ENCODE results near the gene TMEM61. TPM values are rescaled to one million over a fixed set of nuclear protein-coding genes. Genes with fewer than 3 reads are reported as not detected.

TMEM61 gene
- total and polyA plus RNA-seq, 2 donors: 0.66 to 1.3 TPM

DNA sequence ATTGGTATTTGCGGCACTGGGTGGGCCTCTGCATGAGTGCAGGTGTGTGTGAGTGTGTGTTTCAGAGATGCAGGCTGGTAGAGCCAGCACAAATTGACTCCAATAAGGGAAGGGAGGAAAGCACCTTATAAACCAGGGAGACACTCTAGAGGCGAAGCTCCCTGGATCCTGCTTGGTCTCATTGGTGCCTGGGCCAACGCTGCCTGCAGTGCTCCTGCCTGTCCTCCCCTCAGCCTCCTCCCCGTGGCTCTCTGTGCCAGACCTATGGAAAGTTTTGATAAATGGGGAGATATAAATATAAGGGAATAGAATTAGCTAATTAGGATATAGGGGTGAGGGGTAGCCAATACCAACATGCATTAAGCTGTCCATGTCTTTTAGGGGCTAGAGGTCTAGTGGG lies 20.9 kb downstream of the TMEM61 start:
- Histone ChIP-seq H3K4me3 (ENCODE audit: low read length in 2 of 2) (no peak overlapping the region), H3K27ac (ENCODE audit: low read depth in 1 of 2, low read length in 1 of 2) (no peak overlapping the region), H3K4me1 (ENCODE audit: control insufficient read depth in 2 of 2, insufficient read depth in 2 of 2, low read length in 2 of 2) (no peaks in the 10 kb centered on the region), H3K27me3 (ENCODE audit: control insufficient read depth in 2 of 2, insufficient read depth in 1 of 2, low read length in 1 of 2) (peaks cover 20 to 44% of the 10 kb centered on the region in 2 donors), H3K36me3 (ENCODE audit: control insufficient read depth in 2 of 2, insufficient read depth in 2 of 2, low read length in 1 of 2) (no peaks in the 10 kb centered on the region), H3K9me3 (ENCODE audit: control insufficient read depth in 2 of 2, insufficient read depth in 1 of 2, low read length in 1 of 2) (no peaks in the 10 kb centered on the region)
- no peak for DNase-seq (ENCODE audit: low read depth in 6 of 9, low spot score in 9 of 9)
- WGBS: 94% methylated on average over 4 of the region's 4 CpGs

- Histone ChIP-seq H3K27ac (ENCODE audit: low read depth in 1 of 2, low read length in 1 of 2) (no peak overlapping the region), H3K9me3 (ENCODE audit: control insufficient read depth in 2 of 2, insufficient read depth in 1 of 2, low read length in 1 of 2) (no peaks in the 10 kb centered on the region), H3K27me3 (ENCODE audit: control insufficient read depth in 2 of 2, insufficient read depth in 1 of 2, low read length in 1 of 2) (peaks cover 9 to 31% of the 10 kb centered on the region in 2 donors), H3K4me3 (ENCODE audit: low read length in 2 of 2) (no peak overlapping the region), H3K36me3 (ENCODE audit: control insufficient read depth in 2 of 2, insufficient read depth in 2 of 2, low read length in 1 of 2) (no peaks in the 10 kb centered on the region), H3K4me1 (ENCODE audit: control insufficient read depth in 2 of 2, insufficient read depth in 2 of 2, low read length in 2 of 2) (no peaks in the 10 kb centered on the region)
- no peak for DNase-seq (ENCODE audit: low read depth in 6 of 9, low spot score in 9 of 9)
- 52% methylated on average over 2 of the region's 2 CpGs for WGBS
Measured at GRCh38 chr1:55002686-55003085, 22.3 kb downstream of the TMEM61 start.

- Histone ChIP-seq H3K27ac (ENCODE audit: low read depth in 1 of 2, low read length in 1 of 2) (no peak overlapping the region), H3K27me3 (ENCODE audit: control insufficient read depth in 2 of 2, insufficient read depth in 1 of 2, low read length in 1 of 2) (peaks cover 0 to 6% of the 10 kb centered on the region in 2 donors), H3K9me3 (ENCODE audit: control insufficient read depth in 2 of 2, insufficient read depth in 1 of 2, low read length in 1 of 2) (no peaks in the 10 kb centered on the region), H3K36me3 (ENCODE audit: control insufficient read depth in 2 of 2, insufficient read depth in 2 of 2, low read length in 1 of 2) (no peaks in the 10 kb centered on the region), H3K4me1 (ENCODE audit: control insufficient read depth in 2 of 2, insufficient read depth in 2 of 2, low read length in 2 of 2) (no peaks in the 10 kb centered on the region), H3K4me3 (ENCODE audit: low read length in 2 of 2) (no peak overlapping the region)
- DNase-seq (ENCODE audit: low read depth in 6 of 9, low spot score in 9 of 9): no peak
- 95% methylated on average over 10 of the region's 10 CpGs for WGBS
Measured at GRCh38 chr1:55005351-55006140, 25.1 kb downstream of the TMEM61 start.

- H3K27ac ChIP-seq (ENCODE audit: low read depth in 1 of 2, low read length in 1 of 2): no peak overlapping the region
- H3K36me3 ChIP-seq (ENCODE audit: control insufficient read depth in 2 of 2, insufficient read depth in 2 of 2, low read length in 1 of 2): no peaks in the 10 kb centered on the region
- no peaks in the 10 kb centered on the region for H3K9me3 ChIP-seq (ENCODE audit: control insufficient read depth in 2 of 2, insufficient read depth in 1 of 2, low read length in 1 of 2)
- DNase-seq (ENCODE audit: low read depth in 6 of 9, low spot score in 9 of 9): no peak
- no peaks in the 10 kb centered on the region for H3K27me3 ChIP-seq (ENCODE audit: control insufficient read depth in 2 of 2, insufficient read depth in 1 of 2, low read length in 1 of 2)
- H3K4me1 ChIP-seq (ENCODE audit: control insufficient read depth in 2 of 2, insufficient read depth in 2 of 2, low read length in 2 of 2): no peaks in the 10 kb centered on the region
- no peak overlapping the region for H3K4me3 ChIP-seq (ENCODE audit: low read length in 2 of 2)
- WGBS: 97% methylated on average over 12 of the region's 12 CpGs
Measured at GRCh38 chr1:55006931-55007330, 26.5 kb downstream of the TMEM61 start.

DNA sequence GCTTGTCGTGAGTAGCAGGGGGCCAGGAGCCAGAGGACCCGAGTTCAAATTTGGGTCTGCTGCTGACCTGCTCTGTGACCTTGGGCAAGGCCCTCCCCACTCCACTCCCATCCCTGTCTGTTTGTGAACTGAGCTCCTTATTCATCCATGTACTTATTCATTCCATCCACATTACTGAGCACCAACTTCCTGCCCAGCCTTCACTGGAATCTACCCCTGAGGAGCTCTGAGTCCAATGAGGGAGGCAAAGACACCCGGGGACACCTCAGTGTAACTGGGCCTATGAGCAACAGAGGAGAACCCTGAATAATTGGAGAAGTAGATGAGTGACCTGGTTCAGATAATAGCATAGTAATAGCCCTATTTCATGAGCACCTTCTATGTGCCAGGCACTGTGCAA lies 27.2 kb downstream of the TMEM61 start:
- no peak overlapping the region for H3K27ac ChIP-seq (ENCODE audit: low read depth in 1 of 2, low read length in 1 of 2)
- H3K9me3 ChIP-seq (ENCODE audit: control insufficient read depth in 2 of 2, insufficient read depth in 1 of 2, low read length in 1 of 2): no peaks in the 10 kb centered on the region
- 93% methylated on average over 3 of the region's 3 CpGs for WGBS
- DNase-seq (ENCODE audit: low read depth in 6 of 9, low spot score in 9 of 9): no peak
- H3K4me1 ChIP-seq (ENCODE audit: control insufficient read depth in 2 of 2, insufficient read depth in 2 of 2, low read length in 2 of 2): no peaks in the 10 kb centered on the region
- H3K36me3 ChIP-seq (ENCODE audit: control insufficient read depth in 2 of 2, insufficient read depth in 2 of 2, low read length in 1 of 2): no peaks in the 10 kb centered on the region
- H3K4me3 ChIP-seq (ENCODE audit: low read length in 2 of 2): no peak overlapping the region
- H3K27me3 ChIP-seq (ENCODE audit: control insufficient read depth in 2 of 2, insufficient read depth in 1 of 2, low read length in 1 of 2): no peaks in the 10 kb centered on the region

GRCh38 chr1:55010194-55010886 lies 29.9 kb downstream of the TMEM61 start:
- DNase-seq (ENCODE audit: low read depth in 6 of 9, low spot score in 9 of 9): no peak
- Histone ChIP-seq H3K4me1 (ENCODE audit: control insufficient read depth in 2 of 2, insufficient read depth in 2 of 2, low read length in 2 of 2) (no peaks in the 10 kb centered on the region), H3K4me3 (ENCODE audit: low read length in 2 of 2) (no peak overlapping the region), H3K27me3 (ENCODE audit: control insufficient read depth in 2 of 2, insufficient read depth in 1 of 2, low read length in 1 of 2) (no peaks in the 10 kb centered on the region), H3K9me3 (ENCODE audit: control insufficient read depth in 2 of 2, insufficient read depth in 1 of 2, low read length in 1 of 2) (no peaks in the 10 kb centered on the region), H3K27ac (ENCODE audit: low read depth in 1 of 2, low read length in 1 of 2) (no peak overlapping the region), H3K36me3 (ENCODE audit: control insufficient read depth in 2 of 2, insufficient read depth in 2 of 2, low read length in 1 of 2) (no peaks in the 10 kb centered on the region)
- 95% methylated on average over 9 of the region's 9 CpGs for WGBS

GRCh38 chr1:55010887-55011217 lies 30.4 kb downstream of the TMEM61 start:
- WGBS: 89% methylated on average over 7 of the region's 7 CpGs
- Histone ChIP-seq H3K36me3 (ENCODE audit: control insufficient read depth in 2 of 2, insufficient read depth in 2 of 2, low read length in 1 of 2) (no peaks in the 10 kb centered on the region), H3K4me1 (ENCODE audit: control insufficient read depth in 2 of 2, insufficient read depth in 2 of 2, low read length in 2 of 2) (no peaks in the 10 kb centered on the region), H3K4me3 (ENCODE audit: low read length in 2 of 2) (no peak overlapping the region), H3K27ac (ENCODE audit: low read depth in 1 of 2, low read length in 1 of 2) (no peak overlapping the region), H3K9me3 (ENCODE audit: control insufficient read depth in 2 of 2, insufficient read depth in 1 of 2, low read length in 1 of 2) (no peaks in the 10 kb centered on the region), H3K27me3 (ENCODE audit: control insufficient read depth in 2 of 2, insufficient read depth in 1 of 2, low read length in 1 of 2) (peaks cover 0 to 3% of the 10 kb centered on the region in 2 donors)
- DNase-seq (ENCODE audit: low read depth in 6 of 9, low spot score in 9 of 9): no peak

GRCh38 chr1:55012661-55013060 lies 32.2 kb downstream of the TMEM61 start:
- no peak for DNase-seq (ENCODE audit: low read depth in 6 of 9, low spot score in 9 of 9)
- 90% methylated on average over 1 of the region's 1 CpG for WGBS
- H3K27me3 ChIP-seq (ENCODE audit: control insufficient read depth in 2 of 2, insufficient read depth in 1 of 2, low read length in 1 of 2): peaks cover 0 to 4% of the 10 kb centered on the region in 2 donors
- no peak overlapping the region for H3K27ac ChIP-seq (ENCODE audit: low read depth in 1 of 2, low read length in 1 of 2)
- no peaks in the 10 kb centered on the region for H3K4me1 ChIP-seq (ENCODE audit: control insufficient read depth in 2 of 2, insufficient read depth in 2 of 2, low read length in 2 of 2)
- no peaks in the 10 kb centered on the region for H3K9me3 ChIP-seq (ENCODE audit: control insufficient read depth in 2 of 2, insufficient read depth in 1 of 2, low read length in 1 of 2)
- H3K4me3 ChIP-seq (ENCODE audit: low read length in 2 of 2): no peak overlapping the region
- no peaks in the 10 kb centered on the region for H3K36me3 ChIP-seq (ENCODE audit: control insufficient read depth in 2 of 2, insufficient read depth in 2 of 2, low read length in 1 of 2)

DNA sequence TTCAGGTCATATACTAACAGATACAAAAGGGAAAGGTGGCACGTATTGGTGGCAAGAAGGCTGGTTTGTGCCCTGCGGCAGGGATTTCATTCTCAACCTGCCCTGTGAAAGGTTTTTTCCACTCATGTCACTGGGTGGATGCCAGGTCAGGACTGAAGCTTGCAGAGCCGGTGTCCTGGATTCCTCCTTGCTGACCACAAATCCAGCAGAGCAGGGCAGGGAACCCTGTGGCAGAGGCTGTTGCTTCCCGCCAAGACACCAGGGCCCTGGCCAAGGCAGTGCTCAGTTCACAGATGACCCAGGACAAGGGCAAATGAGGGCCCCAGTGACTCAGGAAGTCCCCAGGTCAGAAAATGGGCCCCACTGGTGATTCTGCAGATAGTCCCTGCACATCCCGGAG lies 34.7 kb downstream of the TMEM61 start:
- H3K27me3 ChIP-seq (ENCODE audit: control insufficient read depth in 2 of 2, insufficient read depth in 1 of 2, low read length in 1 of 2): peaks cover 0 to 9% of the 10 kb centered on the region in 2 donors
- no peaks in the 10 kb centered on the region for H3K4me1 ChIP-seq (ENCODE audit: control insufficient read depth in 2 of 2, insufficient read depth in 2 of 2, low read length in 2 of 2)
- no peak overlapping the region for H3K27ac ChIP-seq (ENCODE audit: low read depth in 1 of 2, low read length in 1 of 2)
- H3K9me3 ChIP-seq (ENCODE audit: control insufficient read depth in 2 of 2, insufficient read depth in 1 of 2, low read length in 1 of 2): no peaks in the 10 kb centered on the region
- H3K36me3 ChIP-seq (ENCODE audit: control insufficient read depth in 2 of 2, insufficient read depth in 2 of 2, low read length in 1 of 2): no peaks in the 10 kb centered on the region
- DNase-seq (ENCODE audit: low read depth in 6 of 9, low spot score in 9 of 9): no peak
- no peak overlapping the region for H3K4me3 ChIP-seq (ENCODE audit: low read length in 2 of 2)
- 94% methylated on average over 5 of the region's 5 CpGs for WGBS
